Subcutaneous adipose tissue (tissue), 4 donors: Measurements from ENCODE around the gene PKHD1. TPM values are rescaled to one million over a fixed set of nuclear protein-coding genes. Genes with fewer than 3 reads are reported as not detected.

Source experiments
- CTCF ChIP-seq: fragments of 450-650 bp; IDR thresholded peaks from one replicate; pipeline ENCODE4 v1.5.1; 2016; ENCODE audit warnings: low read depth, mild to moderate bottlenecking, control low read depth, antibody characterized with exemption, moderate library complexity
- total RNA-seq, 4 donors: library from RNA; depleted of rRNA; stranded (reverse); fragments of >200 nt; gene quantifications; one replicate each; pipeline ENCODE4 v1.1.0, GENCODE V29; 2016

PKHD1 gene
- total RNA-seq, 4 donors from 2014 or later = under 0.01 to 1.1 (median 0.35) TPM

GRCh38 chr6:51660767-51661166, 426.6 kb downstream of the PKHD1 start:
- no peak for TF ChIP-seq CTCF

- TF ChIP-seq CTCF = no peak
These were observed 429.9 kb downstream of the PKHD1 start for GRCh38 chr6:51657491-51657890.

- TF ChIP-seq CTCF = no peak
These were observed 431.9 kb downstream of the PKHD1 start for GRCh38 chr6:51655517-51655916.

GRCh38 chr6:51654647-51655046, 432.8 kb downstream of the PKHD1 start:
- no peak for TF ChIP-seq CTCF

- no peak for TF ChIP-seq CTCF
These were observed 436.1 kb downstream of the PKHD1 start for GRCh38 chr6:51651132-51651817.

GRCh38 chr6:51648774-51649173, 438.6 kb downstream of the PKHD1 start:
- no peak for TF ChIP-seq CTCF

- no peak for TF ChIP-seq CTCF
These were observed 439.2 kb downstream of the PKHD1 start for GRCh38 chr6:51648236-51648635.
